Spleen (tissue), 13 donors: ENCODE measurements around the gene POTEB2. TPM values are rescaled to one million over a fixed set of nuclear protein-coding genes. Genes with fewer than 3 reads are reported as not detected.
"Not testable (repeated sequence)": the region's sequence is repeated elsewhere in the genome, so short reads cannot be mapped to it uniquely, and the experiment has no call there.

ENCODE experiments used
- DNase-seq: peaks from one replicate; pipeline ENCODE4 v3.0.0-alpha.2; 2020
- H3K27ac ChIP-seq, 8 donors: fragments of 200-600 bp; sonication (generic) in 7 of 8; 1 replicate in 4 of 8; 2 replicates in 4 of 8; pipeline versions ENCODE4 v1.5.0 to v1.8.0; 2016 to 2021; ENCODE audit warnings: inconsistent platforms in 4 of 8, mild to moderate bottlenecking in 4 of 8, moderate library complexity in 1 of 8
- H3K27me3 ChIP-seq, 7 donors: fragments of 200-600 bp; sonication (generic) in 6 of 7; replicated peaks in 1 of 7; 1 replicate in 4 of 7; 2 replicates in 3 of 7; pipeline versions ENCODE4 v1.5.0 to v1.8.0; 2016 to 2021; ENCODE audit warnings: inconsistent platforms in 3 of 7, mild to moderate bottlenecking in 1 of 7
- H3K36me3 ChIP-seq, 6 donors: fragments of 200-600 bp; sonication (generic) in 5 of 6; 1 replicate in 4 of 6; 2 replicates in 2 of 6; pipeline versions ENCODE4 v1.5.0 to v1.8.0; 2016 to 2021; ENCODE audit warnings: inconsistent platforms in 2 of 6
- H3K4me1 ChIP-seq, 6 donors: fragments of 200-600 bp; sonication (generic) in 5 of 6; 1 replicate in 3 of 6; 2 replicates in 3 of 6; pipeline versions ENCODE4 v1.5.0 to v1.8.0; 2016 to 2021; ENCODE audit warnings: inconsistent platforms in 3 of 6
- H3K4me3 ChIP-seq, 8 donors: fragments of 200-600 bp; sonication (generic) in 7 of 8; 1 replicate in 4 of 8; 2 replicates in 4 of 8; pipeline versions ENCODE4 v1.5.0 to v1.8.0; 2016 to 2021; ENCODE audit warnings: inconsistent platforms in 4 of 8, mild to moderate bottlenecking in 4 of 8, moderate library complexity in 2 of 8
- H3K9me3 ChIP-seq, 8 donors: fragments of 200-600 bp; sonication (generic) in 7 of 8; 1 replicate in 4 of 8; 2 replicates in 4 of 8; pipeline versions ENCODE4 v1.5.0 to v1.8.0; 2016 to 2021; ENCODE audit warnings: inconsistent platforms in 4 of 8
- WGBS, 5 donors: extraction: QIAGEN DNeasy Blood & Tissue Kit in 3 of 5; methylation state at CpG; one replicate each; pipeline versions ENCODE4 v1.1.5 to v1.1.7; 2013 to 2018; 5-methylcytosine and 5-hydroxymethylcytosine counted together
- intact Hi-C: fragments of 100-400 bp; cut with DNase I; formaldehyde crosslinking; loops from one replicate; pipeline ENCODE4 v1.15.0; 2023; ENCODE audit warnings: low total_unique reads
- long read RNA-seq, 2 donors: transcript quantifications; one replicate each; lab custom pipeline, GENCODE V29; 2026
- microRNA-seq, 3 donors: library from miRNA; unstranded; fragments of <30 nt; microRNA quantifications; one replicate each; pipeline versions ENCODE4 to v1.1.0, GENCODE V29; 2019 to 2020
- polyA plus RNA-seq, 3 donors: library from polyadenylated mRNA; stranded (reverse); fragments of 200-250 nt; gene quantifications; one replicate each; pipeline ENCODE4 v1.2.1, GENCODE V29; 2013
- small RNA-seq, 4 donors: library from RNA; depleted of rRNA; stranded (forward); fragments of <200 nt; gene quantifications; one replicate each; pipeline ENCODE3, GENCODE V24; 2016
- total RNA-seq, 7 donors: library from RNA; depleted of rRNA in 3 of 7; stranded (reverse); fragments of >200 nt in 3 of 7; fragmentation: NEBNext Ultra II Directional in 4 of 7; extraction: Animal tissue kit (Norgen Biotek cat#: 25700) in 4 of 7; gene quantifications; one replicate each; pipeline versions ENCODE4 v1.1.0 to v1.2.1, GENCODE V29; 2016 to 2021
- donor health status: healthy with polysubstance abuse.
- donor health status: DM: no; HTN: no; CAD: no; lungs with moderate emphysema.
- donor health status: DM: no; HTN: no; CAD: no.
- donor health status: Bipolar disorder and iron deficiency.
- donor health status: healthy.
- donor health status: DM: no; HTN: no; CAD: no.
- donor health status: DM: yes; HTN: yes; CAD: no.

The POTEB2 gene
- total RNA-seq: not detected
- polyA plus RNA-seq: not detected
- long read RNA-seq, donor 1: 0 reads
- long read RNA-seq, donor 2: 0 reads

DNA sequence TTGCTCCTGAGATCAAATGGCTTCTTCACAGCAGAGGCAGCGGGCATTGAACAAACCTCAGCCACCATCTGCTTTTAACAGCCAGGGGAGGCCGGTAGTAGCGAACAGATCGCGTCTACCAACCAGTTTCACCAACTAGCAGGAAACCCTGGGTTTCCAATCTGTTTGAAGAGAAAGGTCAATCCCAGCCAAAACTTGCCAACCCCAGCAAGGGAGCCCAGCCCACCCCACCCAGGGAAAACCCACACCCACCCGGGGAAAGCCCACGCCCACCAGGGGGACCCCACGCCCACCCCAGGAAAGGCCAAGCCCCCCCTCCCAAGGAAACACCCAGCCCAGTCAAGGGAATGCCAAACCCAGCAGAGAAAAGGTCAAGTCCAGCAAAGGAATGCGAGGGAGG, at the start of gene POTEB2:
TSS of gene POTEB2 (minus strand) at position 101 of the 400 bp plus-strand sequence. CDS start at position 68, 33 bp downstream.
- H3K9me3 ChIP-seq, H3K4me1 ChIP-seq, H3K4me3 ChIP-seq, H3K27ac ChIP-seq, H3K27me3 ChIP-seq, DNase-seq, H3K36me3 ChIP-seq, intact Hi-C loops: not testable (repeated sequence)
- WGBS, 5 donors: no CpG with 5 or more reads among the region's 9 CpGs

DNA sequence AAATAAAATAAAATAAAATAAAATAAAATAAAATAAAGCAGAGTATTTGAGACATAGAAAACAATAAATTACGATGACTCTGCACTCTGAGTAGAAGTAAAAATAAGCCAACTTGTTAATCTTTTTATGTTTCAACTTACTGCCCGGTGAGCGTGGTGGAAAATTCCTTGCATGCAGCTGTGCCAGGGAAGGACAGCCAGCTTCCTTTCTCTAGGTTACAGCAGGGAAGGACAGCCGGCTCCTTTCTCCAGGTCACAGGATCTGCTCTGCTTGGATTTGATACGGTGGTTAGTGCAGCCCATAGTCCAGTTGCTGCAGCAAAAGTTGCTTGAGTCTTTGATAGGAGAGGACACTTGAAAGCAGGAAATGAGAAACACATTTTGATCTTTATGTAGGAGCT, 13.8 kb upstream of the POTEB2 start:
- intact Hi-C loops, H3K27me3 ChIP-seq, DNase-seq, H3K4me1 ChIP-seq, H3K4me3 ChIP-seq, H3K9me3 ChIP-seq, H3K36me3 ChIP-seq, H3K27ac ChIP-seq: not testable (repeated sequence)
- 80 to 95% methylated on average over 2 to 3 of the region's 5 CpGs; no CpG with 5 or more reads in 3 of the 5 donors for WGBS, 5 donors

DNA sequence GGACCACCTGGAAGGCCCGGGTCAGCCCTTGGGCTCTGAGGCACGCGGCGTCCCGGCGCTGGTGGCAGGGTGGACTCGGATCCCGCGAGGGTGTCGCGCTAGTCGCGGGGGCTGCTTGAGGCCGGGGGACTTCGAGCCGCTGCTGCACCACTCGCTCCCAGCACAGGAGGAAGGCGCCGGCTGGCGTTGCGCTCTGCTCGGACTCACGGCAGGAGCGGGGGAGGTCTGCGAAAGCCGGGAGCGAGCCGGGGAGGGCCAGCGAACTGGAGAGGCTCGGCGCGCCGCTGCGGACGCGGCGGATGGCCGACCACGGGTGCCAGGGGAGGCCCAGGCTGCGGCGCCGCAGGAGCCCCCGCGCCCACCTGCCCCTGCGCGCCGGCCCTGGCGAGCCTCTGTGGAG, 12.3 kb upstream of the POTEB2 start:
- H3K27me3 ChIP-seq, intact Hi-C loops, H3K4me1 ChIP-seq, H3K9me3 ChIP-seq, H3K4me3 ChIP-seq, H3K27ac ChIP-seq, H3K36me3 ChIP-seq, DNase-seq: not testable (repeated sequence)
- 10% methylated on average over 2 of the region's 48 CpGs; no CpG with 5 or more reads in 4 of the 5 donors for WGBS, 5 donors

DNA sequence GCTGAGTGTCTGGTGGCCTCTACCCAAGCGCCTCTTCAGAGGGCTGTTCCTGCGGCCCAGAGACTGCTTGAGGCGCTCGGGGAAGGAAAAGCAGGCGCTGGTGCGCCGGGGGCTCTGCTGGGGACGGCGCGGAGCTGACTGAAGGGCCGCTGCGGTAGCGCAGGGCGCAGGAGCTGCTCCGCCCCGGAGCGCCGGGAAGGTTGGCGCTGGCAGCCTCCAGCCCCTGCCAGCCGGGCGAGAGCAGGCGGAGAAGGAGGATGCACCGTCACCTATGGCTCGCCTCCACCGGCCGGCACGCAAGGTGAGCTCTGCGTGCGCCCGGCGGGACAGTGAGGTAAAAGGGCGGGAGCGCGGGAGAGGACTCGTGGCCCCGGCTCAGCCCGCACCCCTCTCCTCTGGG, 11.7 kb upstream of the POTEB2 start:
- H3K9me3 ChIP-seq, H3K4me1 ChIP-seq, DNase-seq, H3K27ac ChIP-seq, H3K4me3 ChIP-seq, intact Hi-C loops, H3K36me3 ChIP-seq, H3K27me3 ChIP-seq: not testable (repeated sequence)
- no CpG with 5 or more reads among the region's 37 CpGs for WGBS, 5 donors

Small RNA genes within 50 kb of the gene (microRNA-seq; reads per million reads assigned to microRNA genes)
- 0 reads per million in 3 donors for gene MIR3118-2

Small RNA genes within 50 kb of the gene (small RNA-seq; reads per million reads assigned to genes)
- 0 reads per million in 4 donors for gene AC012414.2
- 0 reads per million in 4 donors for gene MIR3118-2
- gene RNU6-749P: 0 reads per million in 4 donors
- gene ZNF519P2: 0 reads per million in 4 donors
